Caco-2 (cell line): ENCODE results near the gene LUC7L3. TPM values are rescaled to one million over a fixed set of nuclear protein-coding genes. Genes with fewer than 3 reads are reported as not detected.

ENCODE experiments used
- BruUV-seq: library from RNA; stranded (reverse); fragments of 400-500 nt; replicated peaks from 2 replicates; lab custom pipeline; 2021; lab: Mats Ljungman, UMichigan
- CTCF ChIA-PET: fragments of 300-600 bp; sonication (Branson Sonifier 250); formaldehyde crosslinking; loops from one replicate; lab custom pipeline; 2022; ENCODE audit warnings: antibody characterized with exemption; lab: Charles Lee
- POLR2A ChIA-PET: fragments of 300-600 bp; sonication (Branson Sonifier 250); formaldehyde crosslinking; loops from one replicate; lab custom pipeline; 2022; ENCODE audit warnings: antibody characterized with exemption; lab: Charles Lee
- DNase-seq, 2 experiments: peaks; one replicate each; pipeline versions ENCODE4 v3.0.0 to v3.0.0-alpha.2; 2020 to 2022
- H3K27me3 ChIP-seq: replicated peaks from 2 replicates; pipeline ENCODE4 v1.6.0; 2011; ENCODE audit warnings: low read length; ENCODE audit not compliant: control insufficient read depth, insufficient read depth
- H3K36me3 ChIP-seq: 2 replicates; pipeline ENCODE4 v1.5.1; 2011; ENCODE audit warnings: low read length; ENCODE audit not compliant: control insufficient read depth, insufficient read depth
- H3K4me1 ChIP-seq: fragments of 250-450 bp; sonication (Bioruptor Pico); 2 replicates; pipeline ENCODE4 v1.5.1; 2020; ENCODE audit warnings: mild to moderate bottlenecking
- H3K4me3 ChIP-seq: 2 replicates; pipeline ENCODE4 v1.5.1; 2011; ENCODE audit warnings: low read depth, mild to moderate bottlenecking, control low read depth, low read length
- H3K9me3 ChIP-seq: fragments of 250-450 bp; sonication (Bioruptor Pico); 2 replicates; pipeline ENCODE4 v1.5.1; 2020; ENCODE audit warnings: mild to moderate bottlenecking, moderate library complexity
- H3K27ac Mint-ChIP-seq: one replicate; pipeline ENCODE4 v1.8.0; 2022; ENCODE audit warnings: mixed read lengths; ENCODE audit not compliant: unreplicated experiment
- H3K27me3 Mint-ChIP-seq: one replicate; pipeline ENCODE4 v1.8.0; 2022; ENCODE audit warnings: mixed read lengths; ENCODE audit not compliant: insufficient read depth, unreplicated experiment
- H3K36me3 Mint-ChIP-seq: one replicate; pipeline ENCODE4 v1.8.0; 2022; ENCODE audit warnings: mild to moderate bottlenecking, mixed read lengths; ENCODE audit not compliant: insufficient read depth, unreplicated experiment
- H3K4me1 Mint-ChIP-seq: one replicate; pipeline ENCODE4 v1.8.0; 2022; ENCODE audit warnings: low read depth, mixed read lengths; ENCODE audit not compliant: unreplicated experiment
- H3K4me3 Mint-ChIP-seq: one replicate; pipeline ENCODE4 v1.8.0; 2022; ENCODE audit warnings: mild to moderate bottlenecking, moderate library complexity, mixed read lengths; ENCODE audit not compliant: unreplicated experiment
- H3K9me3 Mint-ChIP-seq: one replicate; pipeline ENCODE4 v1.8.0; 2022; ENCODE audit warnings: mixed read lengths; ENCODE audit not compliant: unreplicated experiment
- CTCF ChIP-seq, 2 experiments: fragments of 200-600 bp in 1 of 2; IDR thresholded peaks; 1 replicate in 1 of 2; 2 replicates in 1 of 2; pipeline versions ENCODE4 v1.5.1 to v1.8.0; 2011 to 2022; ENCODE audit warnings: antibody characterized with exemption in 1 of 2, control low read depth in 1 of 2, inconsistent platforms in 1 of 2, low read depth in 1 of 2, low read length in 1 of 2, mild to moderate bottlenecking in 1 of 2, moderate library complexity in 1 of 2; ENCODE audit not compliant: insufficient read depth in 1 of 2, severe bottlenecking in 1 of 2, unreplicated experiment in 1 of 2
- intact Hi-C: fragments of 100-400 bp; cut with micrococcal nuclease; formaldehyde crosslinking; loops from one replicate; pipeline ENCODE4 v1.10.0; 2022; ENCODE audit not compliant: unreplicated experiment
- total RNA-seq: library from RNA; stranded (reverse); gene quantifications from 2 replicates; pipeline ENCODE4 v1.2.3, GENCODE V29; 2022

The LUC7L3 gene
- total RNA-seq, 1 experiment from 2014 or later, result 287 TPM

GRCh38 chr17:50689956-50690886 lies 29.2 kb upstream of the LUC7L3 start:
- peak overlapping the region; percentile 5 for H3K4me3 Mint-ChIP-seq
- H3K4me1 Mint-ChIP-seq, result peaks cover 78% of the 10 kb centered on the region
- H3K9me3 Mint-ChIP-seq, result no peaks in the 10 kb centered on the region
- ChIA-PET CTCF (interaction anchor here (0.6 to 1.1 kb wide), 2 partner anchors 63 to 148 kb away, joined by 4 to 10 read pairs; no protein-coding TSS in a partner anchor), POLR2A (interaction anchor here (0.7 to 1.0 kb wide), 2 partner anchors 62 to 300 kb away, joined by 3 read pairs; no protein-coding TSS in a partner anchor)
- Histone ChIP-seq H3K27me3 (no peaks in the 10 kb centered on the region), H3K4me3 (no peak overlapping the region), H3K36me3 (0 out of 2 replicates have a peak, but pooled peaks cover 1% of the 10 kb centered on the region), H3K9me3 (no peaks in the 10 kb centered on the region), H3K4me1 (peaks cover 96% of the 10 kb centered on the region)
- intact Hi-C loops, result loop anchor here (10.0 kb wide), 1 partner anchor 325 kb away; no protein-coding TSS in a partner anchor
- peak overlapping the region; percentile 88 for H3K27ac Mint-ChIP-seq
- H3K27me3 Mint-ChIP-seq, result no peaks in the 10 kb centered on the region
- peaks cover 58% of the 10 kb centered on the region for H3K36me3 Mint-ChIP-seq
- BruUV-seq, result no TSS peak
- TF ChIP-seq CTCF (IDR thresholded peaks at IDR 0.05; ENCODE audit: insufficient read depth in 1 of 2, low read depth in 1 of 2, low read length in 1 of 2, severe bottlenecking in 1 of 2, unreplicated experiment in 1 of 2), result no peak
- peak in 1 of 2 experiments; percentile 51 for DNase-seq

GRCh38 chr17:50690887-50691549 lies 28.4 kb upstream of the LUC7L3 start:
- no peak overlapping the region for H3K4me3 ChIP-seq
- TF ChIP-seq CTCF (IDR thresholded peaks at IDR 0.05; ENCODE audit: insufficient read depth in 1 of 2, low read depth in 1 of 2, low read length in 1 of 2, severe bottlenecking in 1 of 2, unreplicated experiment in 1 of 2), result no peak
- no peaks in the 10 kb centered on the region for H3K27me3 Mint-ChIP-seq
- H3K27me3 ChIP-seq, result no peaks in the 10 kb centered on the region
- no peaks in the 10 kb centered on the region for H3K9me3 ChIP-seq
- peak overlapping the region; percentile 88 for H3K27ac Mint-ChIP-seq
- peaks cover 92% of the 10 kb centered on the region for H3K4me1 ChIP-seq
- H3K36me3 ChIP-seq, result peaks cover 7% of the 10 kb centered on the region; the same call in 1 of the 2 replicates
- ChIA-PET POLR2A (interaction anchor here (0.6 to 2.7 kb wide), 3 partner anchors 63 to 1492 kb away, joined by 3 to 20 read pairs (median 3); partner anchors contain the start of gene TOB1), CTCF (interaction anchor here (0.9 to 8.5 kb wide), 6 partner anchors 10 to 211 kb away, joined by 3 to 132 read pairs (median 46); partner anchors contain the start of genes CACNA1G and SPATA20)
- H3K36me3 Mint-ChIP-seq, result peaks cover 66% of the 10 kb centered on the region
- H3K4me1 Mint-ChIP-seq, result peaks cover 78% of the 10 kb centered on the region
- H3K4me3 Mint-ChIP-seq, result peak overlapping the region; percentile 63
- no peak for DNase-seq
- intact Hi-C loops, result loop anchor here (10.0 kb wide), 1 partner anchor 326 kb away; no protein-coding TSS in a partner anchor
- BruUV-seq, result no TSS peak
- no peaks in the 10 kb centered on the region for H3K9me3 Mint-ChIP-seq
